Activated naive CD4-positive, alpha-beta T cell treated with anti-CD3 and anti-CD28 coated beads for 36 hours (primary cell): ENCODE data around the gene CORO1A. TPM values are rescaled to one million over a fixed set of nuclear protein-coding genes. Genes with fewer than 3 reads are reported as not detected.
A peak's percentile ranks its signal among the peaks of the same experiment; 100 is the strongest.

Experiments used
- CTCF ChIA-PET: fragments of 350-600 bp; sonication (Branson Sonifier 250); formaldehyde crosslinking; loops from one replicate; lab custom pipeline; 2021; ENCODE audit warnings: antibody characterized with exemption; lab: Charles Lee
- DNase-seq: peaks from one replicate; pipeline ENCODE4 v3.0.0-alpha.2; 2020
- H3K27ac Mint-ChIP-seq: one replicate; pipeline ENCODE4 v1.8.0; 2021; ENCODE audit warnings: mild to moderate bottlenecking, mixed read lengths
- H3K27me3 Mint-ChIP-seq: one replicate; pipeline ENCODE4 v1.8.0; 2021; ENCODE audit warnings: low read depth, mixed read lengths
- H3K36me3 Mint-ChIP-seq: one replicate; pipeline ENCODE4 v1.8.0; 2021; ENCODE audit warnings: low read depth, mixed read lengths
- H3K4me1 Mint-ChIP-seq: one replicate; pipeline ENCODE4 v1.8.0; 2021; ENCODE audit warnings: low read depth, mixed read lengths
- H3K4me3 Mint-ChIP-seq: one replicate; pipeline ENCODE4 v1.8.0; 2021; ENCODE audit warnings: mild to moderate bottlenecking, moderate library complexity, mixed read lengths
- H3K9me3 Mint-ChIP-seq: one replicate; pipeline ENCODE4 v1.8.0; 2021; ENCODE audit warnings: mixed read lengths
- intact Hi-C: fragments of 100-400 bp; cut with micrococcal nuclease; formaldehyde crosslinking; loops from one replicate; pipeline ENCODE4 v1.15.1; 2023
- total RNA-seq, 2 experiments: library from RNA; stranded (reverse); gene quantifications; one replicate each; pipeline ENCODE4 v1.2.3, GENCODE V29; 2021

The CORO1A gene
- total RNA-seq: 100 to 1,000 TPM; 855 to 866 TPM

GRCh38 chr16:30183233-30184095 is at the start of gene CORO1A:
TSS of gene CORO1A (plus strand) at chr16:30183602. CDS start at chr16:30185210, 1,608 bp downstream.
- CTCF ChIA-PET: interaction anchor here (0.7 kb wide), 1 partner anchor 91 kb away, joined by 3 read pairs; the partner anchor contains the start of gene TBX6
- Mint-ChIP-seq H3K27ac (peak within 1 kb of the TSS; percentile 100), H3K9me3 (no peaks in the 10 kb centered on the region), H3K4me3 (peak within 1 kb of the TSS; percentile 100), H3K27me3 (no peaks in the 10 kb centered on the region), H3K36me3 (peaks cover 43% of the 10 kb centered on the region), H3K4me1 (peaks cover 22% of the 10 kb centered on the region)
- DNase-seq: peak; percentile 90
- intact Hi-C loops: loop anchor here (1.0 kb wide), 1 partner anchor 91 kb away; no protein-coding TSS in a partner anchor

GRCh38 chr16:30136971-30137605 is 46.3 kb upstream of the CORO1A start:
- no peak overlapping the region for H3K27ac Mint-ChIP-seq
- DNase-seq: no peak
- no peaks in the 10 kb centered on the region for H3K36me3 Mint-ChIP-seq
- H3K4me3 Mint-ChIP-seq: no peak overlapping the region
- H3K4me1 Mint-ChIP-seq: peaks cover 16% of the 10 kb centered on the region
- no peaks in the 10 kb centered on the region for H3K27me3 Mint-ChIP-seq
- no peaks in the 10 kb centered on the region for H3K9me3 Mint-ChIP-seq
- intact Hi-C loops: no loop called here
- CTCF ChIA-PET: interaction anchor here (0.8 to 1.6 kb wide), 2 partner anchors 15 to 25 kb away, joined by 7 to 8 read pairs; partner anchors contain the start of gene GDPD3

- Mint-ChIP-seq H3K4me3 (no peak overlapping the region), H3K9me3 (no peaks in the 10 kb centered on the region), H3K27ac (no peak overlapping the region), H3K4me1 (peaks cover 19% of the 10 kb centered on the region), H3K27me3 (no peaks in the 10 kb centered on the region), H3K36me3 (no peaks in the 10 kb centered on the region)
- DNase-seq: no peak
- intact Hi-C loops: no loop called here
- CTCF ChIA-PET: interaction anchor here (0.7 to 1.6 kb wide), 2 partner anchors 23 to 25 kb away, joined by 3 to 8 read pairs; partner anchors contain the start of gene GDPD3
These were observed 45.5 kb upstream of the CORO1A start for GRCh38 chr16:30137897-30138296.

- no peak overlapping the region for H3K4me3 Mint-ChIP-seq
- peak overlapping the region; percentile 63 for H3K27ac Mint-ChIP-seq
- H3K4me1 Mint-ChIP-seq: peaks cover 25% of the 10 kb centered on the region
- no peaks in the 10 kb centered on the region for H3K9me3 Mint-ChIP-seq
- intact Hi-C loops: no loop called here
- peak; percentile 40 for DNase-seq
- no peaks in the 10 kb centered on the region for H3K36me3 Mint-ChIP-seq
- CTCF ChIA-PET: interaction anchor here (0.5 to 1.0 kb wide), 3 partner anchors 24 to 182 kb away, joined by 3 to 4 read pairs (median 3); no protein-coding TSS in a partner anchor
- H3K27me3 Mint-ChIP-seq: no peaks in the 10 kb centered on the region
These were observed 43.6 kb upstream of the CORO1A start for GRCh38 chr16:30139583-30140481.

- CTCF ChIA-PET: interaction anchor here (0.6 to 1.8 kb wide), 2 partner anchors 14 to 44 kb away, joined by 3 to 8 read pairs; no protein-coding TSS in a partner anchor
- Mint-ChIP-seq H3K36me3 (no peaks in the 10 kb centered on the region), H3K9me3 (no peaks in the 10 kb centered on the region), H3K4me3 (no peak overlapping the region), H3K27ac (no peak overlapping the region), H3K4me1 (peaks cover 25% of the 10 kb centered on the region), H3K27me3 (no peaks in the 10 kb centered on the region)
- intact Hi-C loops: no loop called here
- DNase-seq: no peak
These were observed 41.7 kb upstream of the CORO1A start for GRCh38 chr16:30141750-30142149.

GRCh38 chr16:30142672-30143346 is 40.6 kb upstream of the CORO1A start:
- Mint-ChIP-seq H3K9me3 (no peaks in the 10 kb centered on the region), H3K36me3 (no peaks in the 10 kb centered on the region), H3K4me1 (peaks cover 23% of the 10 kb centered on the region), H3K27me3 (no peaks in the 10 kb centered on the region), H3K4me3 (no peak overlapping the region), H3K27ac (no peak overlapping the region)
- peak; percentile 36 for DNase-seq
- CTCF ChIA-PET: interaction anchor here (0.6 to 1.8 kb wide), 5 partner anchors 8 to 1164 kb away, joined by 3 to 8 read pairs (median 4); no protein-coding TSS in a partner anchor
- intact Hi-C loops: no loop called here

- intact Hi-C loops: no loop called here
- DNase-seq: no peak
- H3K27ac Mint-ChIP-seq: no peak overlapping the region
- H3K27me3 Mint-ChIP-seq: no peaks in the 10 kb centered on the region
- H3K4me3 Mint-ChIP-seq: no peak overlapping the region
- H3K9me3 Mint-ChIP-seq: no peaks in the 10 kb centered on the region
- no peaks in the 10 kb centered on the region for H3K36me3 Mint-ChIP-seq
- CTCF ChIA-PET: interaction anchor here (0.6 to 1.8 kb wide), 5 partner anchors 8 to 1165 kb away, joined by 3 to 8 read pairs (median 4); no protein-coding TSS in a partner anchor
- H3K4me1 Mint-ChIP-seq: peaks cover 23% of the 10 kb centered on the region
These were observed 40.1 kb upstream of the CORO1A start for GRCh38 chr16:30143347-30143702.

GRCh38 chr16:30144017-30144416 is 39.4 kb upstream of the CORO1A start:
- intact Hi-C loops: no loop called here
- H3K27ac Mint-ChIP-seq: no peak overlapping the region
- no peaks in the 10 kb centered on the region for H3K36me3 Mint-ChIP-seq
- DNase-seq: no peak
- peaks cover 4% of the 10 kb centered on the region for H3K9me3 Mint-ChIP-seq
- no peaks in the 10 kb centered on the region for H3K27me3 Mint-ChIP-seq
- peaks cover 21% of the 10 kb centered on the region for H3K4me1 Mint-ChIP-seq
- H3K4me3 Mint-ChIP-seq: no peak overlapping the region
- CTCF ChIA-PET: no interaction called here

GRCh38 chr16:30144917-30145316 is 38.5 kb upstream of the CORO1A start:
- peaks cover 8% of the 10 kb centered on the region for H3K9me3 Mint-ChIP-seq
- no peak overlapping the region for H3K27ac Mint-ChIP-seq
- peaks cover 14% of the 10 kb centered on the region for H3K4me1 Mint-ChIP-seq
- H3K27me3 Mint-ChIP-seq: no peaks in the 10 kb centered on the region
- H3K36me3 Mint-ChIP-seq: no peaks in the 10 kb centered on the region
- CTCF ChIA-PET: no interaction called here
- no peak for DNase-seq
- intact Hi-C loops: no loop called here
- no peak overlapping the region for H3K4me3 Mint-ChIP-seq

- intact Hi-C loops: no loop called here
- Mint-ChIP-seq H3K36me3 (no peaks in the 10 kb centered on the region), H3K27ac (no peak overlapping the region), H3K9me3 (peaks cover 8% of the 10 kb centered on the region), H3K4me3 (no peak overlapping the region), H3K27me3 (no peaks in the 10 kb centered on the region), H3K4me1 (peaks cover 13% of the 10 kb centered on the region)
- DNase-seq: no peak
- CTCF ChIA-PET: interaction anchor here (1.0 kb wide), 1 partner anchor 12 kb away, joined by 3 read pairs; no protein-coding TSS in a partner anchor
These were observed 37.7 kb upstream of the CORO1A start for GRCh38 chr16:30145657-30146056.

GRCh38 chr16:30147843-30148510 is 35.4 kb upstream of the CORO1A start:
- no peak for DNase-seq
- intact Hi-C loops: no loop called here
- Mint-ChIP-seq H3K4me3 (no peak overlapping the region), H3K36me3 (no peaks in the 10 kb centered on the region), H3K4me1 (peaks cover 5% of the 10 kb centered on the region), H3K27ac (no peak overlapping the region), H3K9me3 (peaks cover 8% of the 10 kb centered on the region), H3K27me3 (no peaks in the 10 kb centered on the region)
- CTCF ChIA-PET: interaction anchor here (0.5 kb wide), 1 partner anchor 17 kb away, joined by 3 read pairs; no protein-coding TSS in a partner anchor
